Amygdala (tissue), 56 donors: ENCODE measurements around the gene RECK.
"Not testable (repeated sequence)": the region's sequence is repeated elsewhere in the genome, so short reads cannot be mapped to it uniquely, and the experiment has no call there.

Source experiments
- DNase-seq, 56 donors: peaks; one replicate each; lab custom pipeline; 2025; lab: John Stamatoyannopoulos, UW

RECK gene

GRCh38 chr9:36053971-36054370 is 17.3 kb downstream of the RECK start:
- DNase-seq, result no peak

- DNase-seq, result no peak
Measured at GRCh38 chr9:36056896-36057295, 20.2 kb downstream of the RECK start.

GRCh38 chr9:36063804-36064447 is 27.2 kb downstream of the RECK start:
- no peak for DNase-seq

- DNase-seq, result no peak
Measured at GRCh38 chr9:36064448-36065037, 27.8 kb downstream of the RECK start.

GRCh38 chr9:36074055-36074454 is 37.3 kb downstream of the RECK start:
- DNase-seq, result no peak

- peak in 50 of 56 donors; percentile 1 to 81 (median 28) for DNase-seq
Measured at GRCh38 chr9:36074870-36075532, 38.3 kb downstream of the RECK start.

GRCh38 chr9:36078051-36078450 is 41.3 kb downstream of the RECK start:
- DNase-seq, result no peak

GRCh38 chr9:36080519-36080918 is 43.8 kb downstream of the RECK start:
- DNase-seq, result no peak

GRCh38 chr9:36082931-36083330 is 46.2 kb downstream of the RECK start:
- DNase-seq, result no peak

GRCh38 chr9:36086442-36086841 is 49.7 kb downstream of the RECK start:
- DNase-seq, result no peak

GRCh38 chr9:36087054-36087453 is 50.3 kb downstream of the RECK start:
- not testable (repeated sequence) for DNase-seq

GRCh38 chr9:36088020-36088419 is 51.3 kb downstream of the RECK start:
- DNase-seq, result no peak

- DNase-seq, result peak in 1 of 56 donors; percentile 4
Measured at GRCh38 chr9:36091026-36091953, 54.6 kb downstream of the RECK start.

GRCh38 chr9:36092014-36092413 is 55.3 kb downstream of the RECK start:
- no peak for DNase-seq

- DNase-seq, result peak in 1 of 56 donors; percentile 9
Measured at GRCh38 chr9:36092509-36093215, 55.9 kb downstream of the RECK start.

GRCh38 chr9:36093384-36093783 is 56.7 kb downstream of the RECK start:
- DNase-seq, result no peak

- DNase-seq, result no peak
Measured at GRCh38 chr9:36099718-36100117, 63.0 kb downstream of the RECK start.

- DNase-seq, result no peak
Measured at GRCh38 chr9:36100532-36100931, 63.8 kb downstream of the RECK start.

- DNase-seq, result peak in 1 of 56 donors; percentile 16
Measured at GRCh38 chr9:36101916-36102741, 65.4 kb downstream of the RECK start.
